Measurements from ENCODE around the gene ATAD3A.
"Not testable (repeated sequence)": the region's sequence is repeated elsewhere in the genome, so short reads cannot be mapped to it uniquely, and the experiment has no call there.

DNA sequence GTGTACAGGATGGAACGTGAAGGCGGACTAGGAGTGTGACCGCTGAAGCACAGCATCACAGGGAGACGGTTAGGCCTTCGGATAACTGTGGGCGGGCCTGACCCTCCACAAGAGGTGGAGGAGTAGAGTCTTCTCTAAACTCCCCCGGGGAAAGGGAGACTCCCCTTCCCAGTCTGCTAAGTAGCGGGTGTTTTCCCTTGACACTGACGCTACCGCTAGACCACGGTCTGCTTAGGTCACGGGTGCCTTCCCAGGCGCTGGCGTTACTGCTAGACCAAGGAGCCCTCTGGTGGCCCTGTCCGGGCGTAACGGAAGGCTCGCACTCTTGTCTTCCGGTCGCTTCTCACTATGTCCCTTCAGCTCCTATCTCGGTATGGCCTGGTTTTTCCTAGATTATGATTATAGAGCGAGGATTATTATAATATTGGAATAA is 6.6 kb upstream of the ATAD3A start:
- TF ChIP-seq, protein P1, sequence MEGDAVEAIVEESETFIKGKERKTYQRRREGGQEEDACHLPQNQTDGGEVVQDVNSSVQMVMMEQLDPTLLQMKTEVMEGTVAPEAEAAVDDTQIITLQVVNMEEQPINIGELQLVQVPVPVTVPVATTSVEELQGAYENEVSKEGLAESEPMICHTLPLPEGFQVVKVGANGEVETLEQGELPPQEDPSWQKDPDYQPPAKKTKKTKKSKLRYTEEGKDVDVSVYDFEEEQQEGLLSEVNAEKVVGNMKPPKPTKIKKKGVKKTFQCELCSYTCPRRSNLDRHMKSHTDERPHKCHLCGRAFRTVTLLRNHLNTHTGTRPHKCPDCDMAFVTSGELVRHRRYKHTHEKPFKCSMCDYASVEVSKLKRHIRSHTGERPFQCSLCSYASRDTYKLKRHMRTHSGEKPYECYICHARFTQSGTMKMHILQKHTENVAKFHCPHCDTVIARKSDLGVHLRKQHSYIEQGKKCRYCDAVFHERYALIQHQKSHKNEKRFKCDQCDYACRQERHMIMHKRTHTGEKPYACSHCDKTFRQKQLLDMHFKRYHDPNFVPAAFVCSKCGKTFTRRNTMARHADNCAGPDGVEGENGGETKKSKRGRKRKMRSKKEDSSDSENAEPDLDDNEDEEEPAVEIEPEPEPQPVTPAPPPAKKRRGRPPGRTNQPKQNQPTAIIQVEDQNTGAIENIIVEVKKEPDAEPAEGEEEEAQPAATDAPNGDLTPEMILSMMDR (IDR thresholded peaks at IDR 0.05), result peak in 10 of 12 donors; percentile 17 to 48 (median 31)
- TF ChIP-seq POLR2A (IDR thresholded peaks at IDR 0.05), result not testable (repeated sequence)

All from heart left ventricle (tissue), 13 donors.